ENCODE data around the gene OR2V2. TPM values are rescaled to one million over a fixed set of nuclear protein-coding genes. Genes with fewer than 3 reads are reported as not detected.

The OR2V2 gene
- total and polyA plus RNA-seq, 2 experiments from 2014 or later, result not detected

DNA sequence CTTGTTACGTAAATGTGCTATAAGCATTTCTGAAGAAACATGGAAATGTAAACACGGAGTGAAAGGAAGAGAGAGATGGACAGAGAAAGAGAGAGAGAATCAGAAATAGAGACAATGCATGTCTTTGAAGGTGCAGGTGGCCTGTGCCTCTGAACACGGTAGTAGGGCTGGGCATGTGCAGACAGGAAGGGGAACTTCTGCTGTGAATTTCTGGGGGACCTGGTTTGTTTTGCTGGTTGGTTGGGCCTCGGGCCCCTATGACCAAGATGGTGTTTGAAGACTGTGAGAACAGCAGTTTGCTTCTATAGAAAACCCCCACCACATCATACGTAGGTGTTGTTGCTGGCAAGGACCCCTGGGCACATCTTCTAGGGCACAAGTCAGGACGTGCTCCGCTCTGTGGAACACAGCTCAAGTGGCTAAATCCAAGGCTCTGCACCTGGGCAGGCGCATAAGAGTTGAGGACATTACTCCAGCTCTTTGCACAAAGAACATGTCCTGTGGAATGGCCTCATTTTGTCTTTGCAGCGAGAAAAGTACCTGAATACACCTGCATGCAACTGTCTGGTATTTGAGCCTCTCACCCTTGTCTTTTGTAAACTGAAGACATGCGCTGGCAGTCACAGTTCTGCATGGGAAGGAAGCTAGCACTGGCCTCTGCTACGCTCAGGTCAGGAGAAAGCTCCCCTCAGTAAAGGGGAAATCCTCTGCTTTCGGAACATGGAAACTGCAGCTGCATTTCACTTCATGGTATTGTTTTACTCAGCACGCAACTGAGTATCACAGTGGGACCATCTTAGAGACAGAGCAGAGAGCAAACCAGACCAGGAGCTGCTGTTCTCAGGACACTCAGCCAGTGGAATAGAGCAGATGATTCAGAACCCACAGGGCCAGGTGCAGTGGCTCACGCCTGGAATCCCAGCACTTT is 2.7 kb downstream of the OR2V2 start:
- no peak for TF ChIP-seq CTCF (IDR thresholded peaks at IDR 0.05; ENCODE audit: low read depth, low read length)
- H3K27me3 ChIP-seq, result no peaks in the 10 kb centered on the region
- H3K27ac ChIP-seq, result no peak overlapping the region
- H3K9me3 ChIP-seq (ENCODE audit: low read depth), result no peaks in the 10 kb centered on the region
- DNase-seq (ENCODE audit: low read depth in 1 of 2, low spot score in 1 of 2), result no peak
- no peaks in the 10 kb centered on the region for H3K36me3 ChIP-seq
- no peaks in the 10 kb centered on the region for H3K4me1 ChIP-seq (ENCODE audit: low read depth)
- H3K4me3 ChIP-seq, result no peak overlapping the region

DNA sequence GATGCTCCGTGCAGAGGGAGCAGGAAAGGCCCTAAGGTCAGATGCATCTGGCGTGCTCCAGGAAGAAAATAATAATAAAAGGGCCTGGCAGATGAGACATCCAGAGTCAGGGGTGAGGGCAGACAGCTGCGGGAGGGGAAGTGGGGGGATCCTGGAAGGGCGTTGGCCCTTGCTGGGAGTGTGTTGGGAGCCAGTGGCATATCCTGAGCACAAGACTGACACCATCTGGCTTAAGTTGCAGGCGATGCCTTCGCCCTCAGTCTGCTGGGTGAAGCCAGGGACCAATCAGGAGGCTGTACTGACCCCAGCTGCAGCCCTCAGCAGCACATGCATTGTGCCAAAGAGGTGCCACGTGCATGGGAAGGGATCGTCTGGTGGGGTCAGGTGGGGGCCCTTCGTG is 3.8 kb downstream of the OR2V2 start:
- Histone ChIP-seq H3K27ac (no peak overlapping the region), H3K36me3 (no peaks in the 10 kb centered on the region), H3K27me3 (no peaks in the 10 kb centered on the region), H3K4me1 (ENCODE audit: low read depth) (no peaks in the 10 kb centered on the region), H3K4me3 (no peak overlapping the region), H3K9me3 (ENCODE audit: low read depth) (no peaks in the 10 kb centered on the region)
- TF ChIP-seq CTCF (IDR thresholded peaks at IDR 0.05; ENCODE audit: low read depth, low read length), result no peak
- no peak for DNase-seq (ENCODE audit: low read depth in 1 of 2, low spot score in 1 of 2)

DNA sequence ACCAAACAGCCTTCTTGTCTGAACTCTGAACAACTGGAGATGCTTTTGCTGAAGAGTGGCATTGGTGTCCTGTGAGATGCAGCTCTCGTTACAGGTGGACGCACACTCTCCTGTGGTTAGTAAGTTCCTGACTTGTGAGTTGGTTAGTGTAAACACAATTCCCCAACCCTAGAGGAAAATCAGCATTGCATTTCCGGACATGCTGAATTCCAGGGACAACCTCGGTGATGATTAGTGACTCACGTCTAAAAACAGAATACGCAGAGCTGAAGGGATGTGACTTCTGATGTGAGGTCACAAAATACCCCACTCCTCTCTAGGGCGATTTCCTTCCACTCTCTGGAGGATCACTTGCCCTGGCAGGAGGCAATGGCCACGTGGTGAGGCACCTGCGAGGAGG is 5.0 kb downstream of the OR2V2 start:
- Histone ChIP-seq H3K4me3 (no peak overlapping the region), H3K4me1 (ENCODE audit: low read depth) (no peaks in the 10 kb centered on the region), H3K27me3 (no peaks in the 10 kb centered on the region), H3K9me3 (ENCODE audit: low read depth) (no peaks in the 10 kb centered on the region), H3K36me3 (no peaks in the 10 kb centered on the region), H3K27ac (no peak overlapping the region)
- TF ChIP-seq CTCF (IDR thresholded peaks at IDR 0.05; ENCODE audit: low read depth, low read length), result no peak
- DNase-seq (ENCODE audit: low read depth in 1 of 2, low spot score in 1 of 2), result no peak

DNA sequence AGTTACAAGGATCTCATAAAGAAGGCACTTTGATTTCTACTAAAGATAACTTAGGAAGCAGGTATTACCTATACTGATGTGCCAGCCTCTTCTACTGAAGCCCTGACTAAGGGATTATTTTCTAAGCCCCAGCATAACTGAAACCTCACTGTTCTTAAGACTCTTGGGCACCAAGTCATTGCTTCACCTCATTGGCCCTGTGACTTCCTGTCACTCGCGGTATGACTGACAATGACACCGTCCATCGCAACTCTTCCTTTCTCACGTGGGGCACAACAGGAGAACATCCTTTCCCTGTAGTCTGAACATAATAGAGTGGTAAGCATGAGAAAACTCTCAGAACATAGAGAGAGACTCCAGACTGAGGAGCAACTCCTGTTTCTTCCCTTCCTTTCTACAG is 6.4 kb downstream of the OR2V2 start:
- Histone ChIP-seq H3K9me3 (ENCODE audit: low read depth) (no peaks in the 10 kb centered on the region), H3K27ac (no peak overlapping the region), H3K4me3 (no peak overlapping the region), H3K27me3 (no peaks in the 10 kb centered on the region), H3K4me1 (ENCODE audit: low read depth) (no peaks in the 10 kb centered on the region), H3K36me3 (no peaks in the 10 kb centered on the region)
- no peak for TF ChIP-seq CTCF (IDR thresholded peaks at IDR 0.05; ENCODE audit: low read depth, low read length)
- no peak for DNase-seq (ENCODE audit: low read depth in 1 of 2, low spot score in 1 of 2)

- Histone ChIP-seq H3K4me3 (no peak overlapping the region), H3K9me3 (ENCODE audit: low read depth) (no peaks in the 10 kb centered on the region), H3K27ac (no peak overlapping the region), H3K4me1 (ENCODE audit: low read depth) (no peaks in the 10 kb centered on the region), H3K27me3 (no peaks in the 10 kb centered on the region), H3K36me3 (no peaks in the 10 kb centered on the region)
- DNase-seq (ENCODE audit: low read depth in 1 of 2, low spot score in 1 of 2), result no peak
- no peak for TF ChIP-seq CTCF (IDR thresholded peaks at IDR 0.05; ENCODE audit: low read depth, low read length)
These were observed 9.4 kb downstream of the OR2V2 start for GRCh38 chr5:181156758-181157157.
